Epithelial cell of esophagus (primary cell): Measurements from ENCODE around the gene B4GALNT4.
"Not testable (repeated sequence)": the region's sequence is repeated elsewhere in the genome, so short reads cannot be mapped to it uniquely, and the experiment has no call there.

ENCODE experiments used
- DNase-seq: peaks from one replicate; pipeline ENCODE4 v3.0.0; 2010; ENCODE audit warnings: low read depth
- H3K4me3 ChIP-seq: 2 replicates; pipeline ENCODE4 v1.5.1; 2011; ENCODE audit warnings: mild to moderate bottlenecking, low read length, control low read depth
- TF ChIP-seq, protein P1 (sequence below): IDR thresholded peaks from 2 replicates; pipeline ENCODE4 v1.5.1; 2011; ENCODE audit warnings: low read depth, mild to moderate bottlenecking, low read length, control low read depth, inconsistent platforms; ENCODE audit not compliant: insufficient read depth; ENCODE audit errors: missing control alignments

The B4GALNT4 gene

DNA sequence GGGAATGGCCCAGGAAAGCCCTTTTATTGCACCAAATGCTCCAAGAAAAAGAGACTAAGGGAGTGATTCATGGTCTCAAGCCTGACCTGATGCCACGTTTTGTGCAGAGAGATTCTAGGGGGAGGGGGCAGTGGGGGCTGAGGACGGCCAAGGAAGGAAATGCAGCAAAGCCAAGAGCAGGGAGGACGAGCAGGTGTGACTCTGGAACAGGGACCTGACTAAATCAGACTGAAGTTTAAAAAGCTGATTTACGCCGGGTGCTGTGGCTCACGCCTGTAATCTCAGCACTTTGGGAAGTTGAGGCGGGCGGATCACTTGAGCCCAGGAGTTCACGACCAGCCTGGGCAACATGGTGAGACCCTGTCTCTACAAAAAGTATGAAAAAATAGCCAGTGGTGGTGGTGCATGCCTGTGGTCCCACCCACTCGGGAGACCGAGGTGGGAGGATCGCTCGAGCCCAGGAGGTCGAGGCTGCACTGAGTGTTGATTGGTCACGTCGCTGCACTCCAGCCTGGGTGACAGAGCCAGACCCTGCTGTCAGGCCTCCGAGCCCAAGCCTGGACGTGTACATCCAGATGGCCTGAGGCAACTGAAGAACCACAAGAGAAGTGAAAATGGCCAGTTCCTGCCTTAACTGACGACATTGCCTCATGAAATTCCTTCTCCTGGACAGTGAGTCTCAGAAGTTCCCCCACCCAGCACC lies 37.8 kb upstream of the B4GALNT4 start:
- DNase-seq, result no peak
- TF ChIP-seq, protein P1, sequence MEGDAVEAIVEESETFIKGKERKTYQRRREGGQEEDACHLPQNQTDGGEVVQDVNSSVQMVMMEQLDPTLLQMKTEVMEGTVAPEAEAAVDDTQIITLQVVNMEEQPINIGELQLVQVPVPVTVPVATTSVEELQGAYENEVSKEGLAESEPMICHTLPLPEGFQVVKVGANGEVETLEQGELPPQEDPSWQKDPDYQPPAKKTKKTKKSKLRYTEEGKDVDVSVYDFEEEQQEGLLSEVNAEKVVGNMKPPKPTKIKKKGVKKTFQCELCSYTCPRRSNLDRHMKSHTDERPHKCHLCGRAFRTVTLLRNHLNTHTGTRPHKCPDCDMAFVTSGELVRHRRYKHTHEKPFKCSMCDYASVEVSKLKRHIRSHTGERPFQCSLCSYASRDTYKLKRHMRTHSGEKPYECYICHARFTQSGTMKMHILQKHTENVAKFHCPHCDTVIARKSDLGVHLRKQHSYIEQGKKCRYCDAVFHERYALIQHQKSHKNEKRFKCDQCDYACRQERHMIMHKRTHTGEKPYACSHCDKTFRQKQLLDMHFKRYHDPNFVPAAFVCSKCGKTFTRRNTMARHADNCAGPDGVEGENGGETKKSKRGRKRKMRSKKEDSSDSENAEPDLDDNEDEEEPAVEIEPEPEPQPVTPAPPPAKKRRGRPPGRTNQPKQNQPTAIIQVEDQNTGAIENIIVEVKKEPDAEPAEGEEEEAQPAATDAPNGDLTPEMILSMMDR, result no peak
- H3K4me3 ChIP-seq, result no peak overlapping the region

GRCh38 chr11:332651-333480 lies 36.4 kb upstream of the B4GALNT4 start:
- TF ChIP-seq, protein P1, result no peak
- no peak overlapping the region for H3K4me3 ChIP-seq
- no peak for DNase-seq

DNA sequence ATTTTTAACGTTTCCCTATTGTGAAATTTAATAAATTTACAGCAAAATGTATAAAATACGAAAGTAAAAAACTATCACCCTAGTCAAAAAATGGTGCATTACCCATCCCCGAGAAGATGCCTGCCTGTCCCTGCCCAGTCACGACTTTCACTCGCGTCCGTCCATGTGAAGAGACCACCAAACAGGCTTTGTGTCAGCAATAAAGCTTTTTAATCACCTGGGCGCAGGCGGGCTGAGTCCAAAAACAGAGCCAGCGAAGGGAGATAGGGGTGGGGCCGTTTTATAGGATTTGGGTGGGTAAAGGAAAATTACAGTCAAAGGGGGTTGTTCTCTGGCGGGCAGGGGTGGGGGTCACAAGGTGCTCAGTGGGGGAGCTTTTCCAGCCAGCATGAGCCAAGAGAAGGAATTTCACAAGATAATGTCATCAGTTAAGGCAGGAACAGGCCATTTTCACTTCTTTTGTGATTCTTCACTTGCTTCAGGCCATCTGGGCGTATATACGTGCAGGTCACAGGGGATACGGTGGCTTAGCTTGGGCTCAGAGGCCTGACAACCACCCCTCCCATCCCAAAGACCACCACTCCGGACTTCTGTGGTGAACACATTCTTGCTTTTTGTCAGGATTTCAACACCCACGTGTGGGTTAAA lies 35.6 kb upstream of the B4GALNT4 start:
- H3K4me3 ChIP-seq, DNase-seq: not testable (repeated sequence)

- H3K4me3 ChIP-seq, result no peak overlapping the region
- TF ChIP-seq, protein P1, result no peak
- no peak for DNase-seq
Measured at GRCh38 chr11:334264-334994, 34.9 kb upstream of the B4GALNT4 start.

DNA sequence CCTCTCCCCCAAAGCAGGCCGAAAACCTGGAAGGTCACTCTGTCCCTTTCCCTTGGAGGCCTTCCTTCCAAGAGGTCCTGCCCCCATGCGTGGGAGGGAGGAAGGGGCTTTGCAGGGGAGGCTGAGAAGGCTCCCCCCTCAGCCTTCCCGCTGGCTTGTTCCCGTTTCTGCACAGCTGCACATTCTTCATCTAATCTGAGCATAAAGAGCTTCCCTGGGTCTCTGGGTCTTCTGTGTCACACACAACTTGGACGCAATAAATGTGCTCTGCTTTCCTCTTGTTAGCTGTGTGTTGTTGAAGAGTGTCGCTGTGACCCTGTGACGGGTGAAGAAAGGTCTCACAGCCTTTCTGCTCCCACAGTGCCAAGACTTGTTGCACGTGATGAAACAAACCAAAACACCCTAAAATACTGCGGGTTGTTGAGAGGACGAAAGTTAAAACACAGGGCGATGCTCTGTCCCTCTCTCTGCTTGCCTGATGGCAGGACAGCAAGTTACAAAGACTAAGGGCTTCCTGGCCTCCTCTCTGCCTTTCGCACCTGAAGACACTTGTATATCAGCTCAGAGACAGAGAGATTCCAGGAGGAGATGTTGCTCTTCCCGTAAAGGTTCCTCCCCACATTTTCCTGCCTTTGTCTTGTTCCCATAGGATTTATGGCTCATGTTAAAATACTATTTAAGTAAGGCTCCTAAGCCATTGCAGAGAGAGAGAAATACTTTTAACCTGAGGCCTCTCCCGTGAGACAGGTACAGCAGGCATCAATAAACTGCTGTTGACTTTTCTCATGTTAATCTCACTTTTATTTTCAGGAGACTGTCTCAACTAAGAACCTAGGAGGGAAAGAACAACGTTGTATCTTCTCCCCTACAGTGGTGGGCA lies 33.3 kb upstream of the B4GALNT4 start:
- DNase-seq, result no peak
- TF ChIP-seq, protein P1, result no peak

DNA sequence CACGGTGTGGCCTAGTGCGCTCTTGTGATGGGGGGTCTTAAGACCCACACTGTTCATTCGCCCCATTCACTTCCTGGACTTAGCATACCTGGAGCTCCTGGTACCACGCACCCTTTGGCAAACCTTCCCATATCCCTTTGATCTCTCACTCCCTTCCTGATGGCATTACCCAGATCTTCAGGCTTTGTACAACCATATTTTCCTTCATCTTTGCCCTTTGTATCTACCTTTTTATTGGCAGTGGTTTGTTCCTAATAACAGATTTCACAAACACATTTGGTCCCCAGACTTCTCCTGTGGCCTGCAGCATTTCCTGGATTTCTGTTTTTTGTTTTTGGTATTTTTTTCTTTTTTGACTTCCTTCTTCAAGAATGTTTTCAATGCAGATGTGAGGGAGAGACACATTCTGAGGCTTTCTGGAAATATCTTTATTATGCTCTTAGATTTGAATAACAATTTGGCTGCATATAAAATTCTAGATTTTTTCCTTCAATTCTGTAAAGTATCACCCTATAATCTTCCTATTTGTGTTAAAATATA lies 32.6 kb upstream of the B4GALNT4 start:
- DNase-seq, result no peak
- H3K4me3 ChIP-seq, result no peak overlapping the region
- TF ChIP-seq, protein P1, result no peak

More for the DNA sequence above, 33.3 kb upstream of the B4GALNT4 start:
- no peak overlapping the region for H3K4me3 ChIP-seq
